Activated B cell treated with CpG ODN at 0.5 μM for 24 hours (primary cell): ENCODE measurements around the gene SPINK1. TPM values are rescaled to one million over a fixed set of nuclear protein-coding genes. Genes with fewer than 3 reads are reported as not detected.

Experiments
- ATAC-seq: fragments of 200-7000 bp; cut with Tn5 transposase; one replicate; pipeline ENCODE4 v1.10.0; 2021; ENCODE audit warnings: low read depth, mild to moderate bottlenecking, moderate library complexity
- CTCF ChIA-PET: fragments of 350-600 bp; sonication (Branson Sonifier 250); formaldehyde crosslinking; loops from one replicate; lab custom pipeline; 2021; ENCODE audit warnings: antibody characterized with exemption; lab: Charles Lee
- POLR2A ChIA-PET: fragments of 350-600 bp; sonication (Branson Sonifier 250); formaldehyde crosslinking; loops from one replicate; lab custom pipeline; 2021; ENCODE audit warnings: antibody characterized with exemption; lab: Charles Lee
- DNase-seq: peaks from one replicate; pipeline ENCODE4 v3.0.0; 2022
- H3K27ac Mint-ChIP-seq: one replicate; pipeline ENCODE4 v1.8.0; 2020; ENCODE audit warnings: mixed read lengths
- H3K27me3 Mint-ChIP-seq: one replicate; pipeline ENCODE4 v1.8.0; 2021; ENCODE audit warnings: mixed read lengths
- H3K36me3 Mint-ChIP-seq: one replicate; pipeline ENCODE4 v1.8.0; 2021; ENCODE audit warnings: low read depth, mixed read lengths
- H3K4me1 Mint-ChIP-seq: one replicate; pipeline ENCODE4 v1.8.0; 2021; ENCODE audit warnings: mixed read lengths
- H3K4me3 Mint-ChIP-seq: one replicate; pipeline ENCODE4 v1.8.0; 2020; ENCODE audit warnings: mild to moderate bottlenecking, mixed read lengths
- H3K9me3 Mint-ChIP-seq: one replicate; pipeline ENCODE4 v1.8.0; 2020; ENCODE audit warnings: mixed read lengths
- intact Hi-C: fragments of 100-400 bp; cut with micrococcal nuclease; formaldehyde crosslinking; loops from one replicate; pipeline ENCODE4 v1.15.1; 2024
- total RNA-seq: library from RNA; stranded (reverse); gene quantifications from 2 replicates; pipeline ENCODE4 v1.2.3, GENCODE V29; 2022
- TF ChIP-seq, protein P1 (sequence below): fragments of 200-600 bp; IDR thresholded peaks from one replicate; pipeline ENCODE4 v1.8.0; 2022; ENCODE audit warnings: antibody characterized with exemption, mild to moderate bottlenecking

SPINK1 gene
- total RNA-seq, 1 donor from 2014 or later = not detected

DNA sequence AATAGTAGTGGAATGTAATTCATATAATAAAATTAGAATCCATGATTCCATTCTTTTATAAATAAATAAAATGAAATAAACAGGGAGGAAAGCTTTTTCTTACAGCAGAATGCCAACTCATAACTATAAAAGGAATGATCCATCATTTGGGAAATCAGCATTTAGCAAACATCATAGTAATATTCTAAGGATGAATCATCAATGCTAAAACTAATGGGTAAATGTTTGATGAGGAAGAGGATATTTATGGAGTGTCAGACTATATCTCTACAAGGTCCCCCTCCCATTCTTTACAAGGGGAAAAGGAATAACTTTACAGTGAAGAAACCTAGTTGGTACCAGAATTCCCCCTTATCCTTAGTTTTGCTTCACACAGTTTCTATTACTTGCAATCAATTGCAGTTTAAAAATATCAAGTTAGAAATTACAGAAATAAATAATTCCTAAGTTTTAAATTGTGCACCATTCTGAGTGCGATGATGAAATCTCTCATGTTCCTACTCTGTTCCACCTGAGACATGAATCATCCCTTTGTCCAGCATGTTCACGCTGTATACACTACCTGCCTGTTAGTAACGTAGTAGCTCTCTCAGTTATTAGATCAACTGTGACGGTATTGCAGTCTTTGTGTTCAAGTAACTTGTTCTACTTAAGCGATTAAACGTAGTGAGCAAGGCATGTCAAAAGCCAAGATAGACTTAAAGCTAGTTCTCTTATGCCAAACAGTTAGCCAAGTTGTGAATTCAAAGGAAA, 34.7 kb downstream of the SPINK1 start:
- Mint-ChIP-seq H3K4me3 (no peak overlapping the region), H3K27ac (no peak overlapping the region), H3K36me3 (no peaks in the 10 kb centered on the region), H3K9me3 (no peaks in the 10 kb centered on the region), H3K4me1 (no peaks in the 10 kb centered on the region), H3K27me3 (peaks cover 24% of the 10 kb centered on the region)
- DNase-seq (no peak), ATAC-seq (no peak)
- POLR2A ChIA-PET = no interaction called here
- intact Hi-C loops = no loop called here
- CTCF ChIA-PET = no interaction called here
- TF ChIP-seq, protein P1, sequence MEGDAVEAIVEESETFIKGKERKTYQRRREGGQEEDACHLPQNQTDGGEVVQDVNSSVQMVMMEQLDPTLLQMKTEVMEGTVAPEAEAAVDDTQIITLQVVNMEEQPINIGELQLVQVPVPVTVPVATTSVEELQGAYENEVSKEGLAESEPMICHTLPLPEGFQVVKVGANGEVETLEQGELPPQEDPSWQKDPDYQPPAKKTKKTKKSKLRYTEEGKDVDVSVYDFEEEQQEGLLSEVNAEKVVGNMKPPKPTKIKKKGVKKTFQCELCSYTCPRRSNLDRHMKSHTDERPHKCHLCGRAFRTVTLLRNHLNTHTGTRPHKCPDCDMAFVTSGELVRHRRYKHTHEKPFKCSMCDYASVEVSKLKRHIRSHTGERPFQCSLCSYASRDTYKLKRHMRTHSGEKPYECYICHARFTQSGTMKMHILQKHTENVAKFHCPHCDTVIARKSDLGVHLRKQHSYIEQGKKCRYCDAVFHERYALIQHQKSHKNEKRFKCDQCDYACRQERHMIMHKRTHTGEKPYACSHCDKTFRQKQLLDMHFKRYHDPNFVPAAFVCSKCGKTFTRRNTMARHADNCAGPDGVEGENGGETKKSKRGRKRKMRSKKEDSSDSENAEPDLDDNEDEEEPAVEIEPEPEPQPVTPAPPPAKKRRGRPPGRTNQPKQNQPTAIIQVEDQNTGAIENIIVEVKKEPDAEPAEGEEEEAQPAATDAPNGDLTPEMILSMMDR = no peak

- H3K9me3 Mint-ChIP-seq = no peaks in the 10 kb centered on the region
- ChIA-PET CTCF (no interaction called here), POLR2A (no interaction called here)
- no peak overlapping the region for H3K27ac Mint-ChIP-seq
- intact Hi-C loops = no loop called here
- TF ChIP-seq, protein P1 = no peak
- no peaks in the 10 kb centered on the region for H3K36me3 Mint-ChIP-seq
- ATAC-seq (no peak), DNase-seq (no peak)
- H3K27me3 Mint-ChIP-seq = peaks cover 3% of the 10 kb centered on the region
- no peak overlapping the region for H3K4me3 Mint-ChIP-seq
- H3K4me1 Mint-ChIP-seq = no peaks in the 10 kb centered on the region
Measured at GRCh38 chr5:147791181-147791580, 40.3 kb downstream of the SPINK1 start.

- Mint-ChIP-seq H3K9me3 (no peaks in the 10 kb centered on the region), H3K36me3 (no peaks in the 10 kb centered on the region), H3K4me1 (no peaks in the 10 kb centered on the region), H3K27ac (no peak overlapping the region), H3K27me3 (no peaks in the 10 kb centered on the region), H3K4me3 (no peak overlapping the region)
- ATAC-seq (no peak), DNase-seq (no peak)
- POLR2A ChIA-PET = no interaction called here
- TF ChIP-seq, protein P1 = no peak
- CTCF ChIA-PET = no interaction called here
- intact Hi-C loops = loop anchor here (10.0 kb wide), 1 partner anchor 595 kb away; the partner anchor contains the start of gene FBXO38
Measured at GRCh38 chr5:147789820-147790219, 41.7 kb downstream of the SPINK1 start.

- H3K9me3 Mint-ChIP-seq = no peaks in the 10 kb centered on the region
- no peak for ATAC-seq
- intact Hi-C loops = loop anchor here (10.0 kb wide), 1 partner anchor 597 kb away; the partner anchor contains the start of gene FBXO38
- H3K27ac Mint-ChIP-seq = no peak overlapping the region
- CTCF ChIA-PET = no interaction called here
- POLR2A ChIA-PET = no interaction called here
- DNase-seq = no peak
- H3K4me1 Mint-ChIP-seq = no peaks in the 10 kb centered on the region
- H3K27me3 Mint-ChIP-seq = no peaks in the 10 kb centered on the region
- TF ChIP-seq, protein P1 = no peak
- no peaks in the 10 kb centered on the region for H3K36me3 Mint-ChIP-seq
- no peak overlapping the region for H3K4me3 Mint-ChIP-seq
Measured at GRCh38 chr5:147788023-147788422, 43.4 kb downstream of the SPINK1 start.

- no peaks in the 10 kb centered on the region for H3K9me3 Mint-ChIP-seq
- POLR2A ChIA-PET = no interaction called here
- no peaks in the 10 kb centered on the region for H3K36me3 Mint-ChIP-seq
- DNase-seq (no peak), ATAC-seq (no peak)
- H3K4me3 Mint-ChIP-seq = no peak overlapping the region
- H3K27ac Mint-ChIP-seq = no peak overlapping the region
- TF ChIP-seq, protein P1 = no peak
- peaks cover 15% of the 10 kb centered on the region for H3K4me1 Mint-ChIP-seq
- CTCF ChIA-PET = no interaction called here
- intact Hi-C loops = loop anchor here (10.0 kb wide), 1 partner anchor 599 kb away; the partner anchor contains the start of gene FBXO38
- H3K27me3 Mint-ChIP-seq = no peaks in the 10 kb centered on the region
Measured at GRCh38 chr5:147786142-147786541, 45.3 kb downstream of the SPINK1 start.
